ENCODE data around the gene GHR. TPM values are rescaled to one million over a fixed set of nuclear protein-coding genes. Genes with fewer than 3 reads are reported as not detected.

The GHR gene
- polyA plus RNA-seq, 1 donor from 2014 or later = 0.31 TPM

DNA sequence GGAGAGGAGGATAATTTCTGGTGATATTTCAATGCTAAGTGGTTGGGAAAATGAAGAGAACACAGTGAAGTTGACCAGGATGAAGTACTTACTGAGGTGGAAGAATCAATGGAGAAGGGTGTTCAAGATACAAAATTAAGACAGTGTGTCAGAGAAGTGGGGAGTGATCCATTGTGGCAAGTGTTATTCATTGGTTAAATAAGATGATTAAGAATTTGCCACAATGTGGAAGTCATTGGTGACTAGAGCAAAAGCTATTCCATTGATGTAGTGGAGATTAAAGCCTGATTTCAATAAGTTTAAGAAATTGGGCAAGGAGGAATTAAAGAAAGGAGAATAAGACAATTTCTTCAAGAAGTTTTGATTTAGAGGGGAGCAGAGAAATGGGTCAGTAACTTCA is 118.9 kb downstream of the GHR start:
- Histone ChIP-seq H3K9me3 (ENCODE audit: low read length) (no peaks in the 10 kb centered on the region), H3K79me2 (replicated peaks; ENCODE audit: insufficient read depth, low read length) (no peaks in the 10 kb centered on the region), H3K9me2 (ENCODE audit: insufficient read depth, low read length) (no peaks in the 10 kb centered on the region), H4K20me1 (ENCODE audit: insufficient read depth) (no peaks in the 10 kb centered on the region), H3K4me2 (ENCODE audit: low read length) (no peak overlapping the region), H3K27me3 (ENCODE audit: insufficient read depth, low read depth, low read length) (no peaks in the 10 kb centered on the region), H3F3A (ENCODE audit: insufficient read depth, low read length, poor library complexity, severe bottlenecking) (no peaks in the 10 kb centered on the region), H3K9ac (ENCODE audit: low read length) (no peak overlapping the region), H2AFZ (ENCODE audit: low read depth, low read length) (no peak overlapping the region), H3K36me3 (ENCODE audit: insufficient read depth, low read length) (no peaks in the 10 kb centered on the region), H3K4me3 (ENCODE audit: low read length) (no peak overlapping the region), H3K27ac (ENCODE audit: low read length) (no peak overlapping the region)
- TF ChIP-seq SMC3 (conservative IDR thresholded peaks at IDR 0.05; ENCODE audit: poor library complexity) = no peak
- no peak for TF ChIP-seq TAF1 (IDR thresholded peaks at IDR 0.05; ENCODE audit: low read depth)
- TF ChIP-seq, protein P1, sequence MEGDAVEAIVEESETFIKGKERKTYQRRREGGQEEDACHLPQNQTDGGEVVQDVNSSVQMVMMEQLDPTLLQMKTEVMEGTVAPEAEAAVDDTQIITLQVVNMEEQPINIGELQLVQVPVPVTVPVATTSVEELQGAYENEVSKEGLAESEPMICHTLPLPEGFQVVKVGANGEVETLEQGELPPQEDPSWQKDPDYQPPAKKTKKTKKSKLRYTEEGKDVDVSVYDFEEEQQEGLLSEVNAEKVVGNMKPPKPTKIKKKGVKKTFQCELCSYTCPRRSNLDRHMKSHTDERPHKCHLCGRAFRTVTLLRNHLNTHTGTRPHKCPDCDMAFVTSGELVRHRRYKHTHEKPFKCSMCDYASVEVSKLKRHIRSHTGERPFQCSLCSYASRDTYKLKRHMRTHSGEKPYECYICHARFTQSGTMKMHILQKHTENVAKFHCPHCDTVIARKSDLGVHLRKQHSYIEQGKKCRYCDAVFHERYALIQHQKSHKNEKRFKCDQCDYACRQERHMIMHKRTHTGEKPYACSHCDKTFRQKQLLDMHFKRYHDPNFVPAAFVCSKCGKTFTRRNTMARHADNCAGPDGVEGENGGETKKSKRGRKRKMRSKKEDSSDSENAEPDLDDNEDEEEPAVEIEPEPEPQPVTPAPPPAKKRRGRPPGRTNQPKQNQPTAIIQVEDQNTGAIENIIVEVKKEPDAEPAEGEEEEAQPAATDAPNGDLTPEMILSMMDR (IDR thresholded peaks at IDR 0.05; ENCODE audit: poor library complexity, severe bottlenecking) = no peak
- no peak for TF ChIP-seq MXI1 (conservative IDR thresholded peaks at IDR 0.05; ENCODE audit: poor library complexity, severe bottlenecking)
- no peak for TF ChIP-seq RAD21 (conservative IDR thresholded peaks at IDR 0.05)
- no peak for TF ChIP-seq POLR2AphosphoS5 (IDR thresholded peaks at IDR 0.05)
- TF ChIP-seq EP300 (conservative IDR thresholded peaks at IDR 0.05; ENCODE audit: poor library complexity, severe bottlenecking) = no peak
- TF ChIP-seq EZH2 (IDR thresholded peaks at IDR 0.05; ENCODE audit: borderline replicate concordance, insufficient read depth, low read length, poor library complexity, severe bottlenecking) = no peak
- TF ChIP-seq, protein P2, sequence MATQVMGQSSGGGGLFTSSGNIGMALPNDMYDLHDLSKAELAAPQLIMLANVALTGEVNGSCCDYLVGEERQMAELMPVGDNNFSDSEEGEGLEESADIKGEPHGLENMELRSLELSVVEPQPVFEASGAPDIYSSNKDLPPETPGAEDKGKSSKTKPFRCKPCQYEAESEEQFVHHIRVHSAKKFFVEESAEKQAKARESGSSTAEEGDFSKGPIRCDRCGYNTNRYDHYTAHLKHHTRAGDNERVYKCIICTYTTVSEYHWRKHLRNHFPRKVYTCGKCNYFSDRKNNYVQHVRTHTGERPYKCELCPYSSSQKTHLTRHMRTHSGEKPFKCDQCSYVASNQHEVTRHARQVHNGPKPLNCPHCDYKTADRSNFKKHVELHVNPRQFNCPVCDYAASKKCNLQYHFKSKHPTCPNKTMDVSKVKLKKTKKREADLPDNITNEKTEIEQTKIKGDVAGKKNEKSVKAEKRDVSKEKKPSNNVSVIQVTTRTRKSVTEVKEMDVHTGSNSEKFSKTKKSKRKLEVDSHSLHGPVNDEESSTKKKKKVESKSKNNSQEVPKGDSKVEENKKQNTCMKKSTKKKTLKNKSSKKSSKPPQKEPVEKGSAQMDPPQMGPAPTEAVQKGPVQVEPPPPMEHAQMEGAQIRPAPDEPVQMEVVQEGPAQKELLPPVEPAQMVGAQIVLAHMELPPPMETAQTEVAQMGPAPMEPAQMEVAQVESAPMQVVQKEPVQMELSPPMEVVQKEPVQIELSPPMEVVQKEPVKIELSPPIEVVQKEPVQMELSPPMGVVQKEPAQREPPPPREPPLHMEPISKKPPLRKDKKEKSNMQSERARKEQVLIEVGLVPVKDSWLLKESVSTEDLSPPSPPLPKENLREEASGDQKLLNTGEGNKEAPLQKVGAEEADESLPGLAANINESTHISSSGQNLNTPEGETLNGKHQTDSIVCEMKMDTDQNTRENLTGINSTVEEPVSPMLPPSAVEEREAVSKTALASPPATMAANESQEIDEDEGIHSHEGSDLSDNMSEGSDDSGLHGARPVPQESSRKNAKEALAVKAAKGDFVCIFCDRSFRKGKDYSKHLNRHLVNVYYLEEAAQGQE (IDR thresholded peaks at IDR 0.05; ENCODE audit: borderline replicate concordance) = no peak

GRCh38 chr5:42543774-42544173 is 120.5 kb downstream of the GHR start:
- Histone ChIP-seq H3K9me3 (ENCODE audit: low read length) (no peaks in the 10 kb centered on the region), H3K27ac (ENCODE audit: low read length) (no peak overlapping the region), H3K79me2 (replicated peaks; ENCODE audit: insufficient read depth, low read length) (no peaks in the 10 kb centered on the region), H3F3A (ENCODE audit: insufficient read depth, low read length, poor library complexity, severe bottlenecking) (no peaks in the 10 kb centered on the region), H3K9me2 (ENCODE audit: insufficient read depth, low read length) (no peaks in the 10 kb centered on the region), H3K9ac (ENCODE audit: low read length) (no peak overlapping the region), H4K20me1 (ENCODE audit: insufficient read depth) (no peaks in the 10 kb centered on the region), H3K4me2 (ENCODE audit: low read length) (no peak overlapping the region), H3K36me3 (ENCODE audit: insufficient read depth, low read length) (no peaks in the 10 kb centered on the region), H3K27me3 (ENCODE audit: insufficient read depth, low read depth, low read length) (no peaks in the 10 kb centered on the region), H2AFZ (ENCODE audit: low read depth, low read length) (no peak overlapping the region), H3K4me3 (ENCODE audit: low read length) (no peak overlapping the region)
- TF ChIP-seq, protein P2 (IDR thresholded peaks at IDR 0.05; ENCODE audit: borderline replicate concordance) = no peak

Measured in neural cell (in vitro differentiated cells).